ENCODE data around the gene SOAT2. TPM values are rescaled to one million over a fixed set of nuclear protein-coding genes. Genes with fewer than 3 reads are reported as not detected.

Gene SOAT2
- not detected for total RNA-seq

DNA sequence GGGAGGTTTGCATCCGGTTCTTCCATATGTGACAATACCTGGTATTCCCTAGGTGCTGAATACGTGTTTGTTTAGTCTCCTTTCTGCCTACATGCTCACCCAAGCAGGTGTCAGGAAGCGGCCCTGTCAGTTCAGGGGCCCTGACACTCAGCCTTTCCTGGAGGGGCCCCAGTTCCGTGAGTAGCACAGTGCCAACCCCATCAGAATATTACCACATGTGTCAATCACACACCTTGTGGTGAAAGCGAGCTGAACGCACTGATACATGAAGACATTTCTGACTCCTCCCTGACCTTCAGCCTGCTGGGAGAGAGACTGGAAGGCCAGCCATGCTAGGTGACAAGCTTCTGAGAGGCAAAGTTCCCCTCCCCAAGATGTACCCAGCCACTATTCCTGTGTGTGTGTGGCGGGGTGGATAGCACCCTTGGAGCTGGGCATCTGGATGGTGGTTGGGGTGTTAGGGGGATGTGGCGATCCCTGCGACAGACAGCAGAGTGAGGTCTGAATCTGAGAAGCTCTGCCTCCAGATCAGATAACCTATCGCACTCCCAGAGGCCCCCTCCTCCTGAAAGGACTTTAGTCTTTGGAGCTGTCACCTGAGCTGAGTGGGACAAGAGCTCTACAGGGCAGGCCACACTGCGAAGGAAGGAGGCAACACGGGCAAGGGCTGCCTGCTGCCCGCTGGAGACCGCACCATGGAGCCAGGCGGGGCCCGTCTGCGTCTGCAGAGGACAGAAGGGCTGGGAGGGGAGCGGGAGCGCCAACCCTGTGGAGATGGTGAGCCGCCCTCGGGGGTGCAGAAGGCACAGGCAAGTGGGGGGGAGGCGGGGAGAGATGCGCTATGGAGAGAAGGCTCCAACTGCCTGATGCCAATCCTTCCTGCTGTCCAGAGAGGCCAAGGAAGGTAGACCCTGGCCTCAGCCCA lies at the start of gene SOAT2:
TSS of gene SOAT2 (plus strand) at position 604 of the 925 bp plus-strand sequence. CDS start at position 696, 92 bp downstream.
- DNase-seq (ENCODE audit: low spot score) = no peak
- Histone ChIP-seq H3K4me3 (no peak within 1 kb of the TSS), H3K27me3 (no peaks in the 10 kb centered on the region), H3K4me1 (peaks cover 0 to 13% of the 10 kb centered on the region in 2 donors), H3K36me3 (peaks cover 10% of the 10 kb centered on the region), H3K27ac (no peak within 1 kb of the TSS), H3K9me3 (no peaks in the 10 kb centered on the region)
- TF ChIP-seq, protein P1, sequence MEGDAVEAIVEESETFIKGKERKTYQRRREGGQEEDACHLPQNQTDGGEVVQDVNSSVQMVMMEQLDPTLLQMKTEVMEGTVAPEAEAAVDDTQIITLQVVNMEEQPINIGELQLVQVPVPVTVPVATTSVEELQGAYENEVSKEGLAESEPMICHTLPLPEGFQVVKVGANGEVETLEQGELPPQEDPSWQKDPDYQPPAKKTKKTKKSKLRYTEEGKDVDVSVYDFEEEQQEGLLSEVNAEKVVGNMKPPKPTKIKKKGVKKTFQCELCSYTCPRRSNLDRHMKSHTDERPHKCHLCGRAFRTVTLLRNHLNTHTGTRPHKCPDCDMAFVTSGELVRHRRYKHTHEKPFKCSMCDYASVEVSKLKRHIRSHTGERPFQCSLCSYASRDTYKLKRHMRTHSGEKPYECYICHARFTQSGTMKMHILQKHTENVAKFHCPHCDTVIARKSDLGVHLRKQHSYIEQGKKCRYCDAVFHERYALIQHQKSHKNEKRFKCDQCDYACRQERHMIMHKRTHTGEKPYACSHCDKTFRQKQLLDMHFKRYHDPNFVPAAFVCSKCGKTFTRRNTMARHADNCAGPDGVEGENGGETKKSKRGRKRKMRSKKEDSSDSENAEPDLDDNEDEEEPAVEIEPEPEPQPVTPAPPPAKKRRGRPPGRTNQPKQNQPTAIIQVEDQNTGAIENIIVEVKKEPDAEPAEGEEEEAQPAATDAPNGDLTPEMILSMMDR (IDR thresholded peaks at IDR 0.05) = no peak

DNA sequence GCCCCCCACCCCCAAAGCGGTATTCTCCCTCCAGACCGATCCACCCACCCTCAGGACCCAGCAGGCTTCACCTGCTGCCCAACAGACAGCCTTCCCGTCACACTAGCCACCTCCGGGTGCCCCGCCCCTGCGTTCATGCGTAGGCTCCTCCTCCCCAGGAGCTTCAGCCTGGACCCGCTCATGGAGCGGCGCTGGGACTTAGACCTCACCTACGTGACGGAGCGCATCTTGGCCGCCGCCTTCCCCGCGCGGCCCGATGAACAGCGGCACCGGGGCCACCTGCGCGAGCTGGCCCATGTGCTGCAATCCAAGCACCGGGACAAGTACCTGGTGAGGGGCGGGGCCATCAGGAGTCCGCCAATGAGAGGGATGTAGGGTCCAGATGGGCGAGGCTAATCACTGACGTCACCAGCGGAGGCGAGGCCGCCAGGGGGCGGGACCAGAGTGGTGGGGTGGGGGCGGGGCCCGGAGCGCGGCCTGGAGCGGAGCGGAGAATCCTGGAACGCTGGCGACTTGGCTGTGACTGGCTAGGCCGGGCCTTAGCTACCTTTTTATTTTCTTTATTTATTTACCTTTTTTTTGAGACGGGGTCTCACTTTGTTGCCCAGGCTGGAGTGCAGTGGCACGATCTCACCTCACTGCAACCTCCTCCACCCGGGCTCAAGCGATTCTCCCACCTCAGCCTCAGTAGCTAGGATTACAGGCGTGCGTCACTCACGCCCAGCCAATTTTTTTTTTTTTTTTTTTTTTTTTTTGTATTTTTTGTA lies 49.0 kb upstream of the SOAT2 start:
- peak; percentile 97 for DNase-seq (ENCODE audit: low spot score)
- H3K4me1 ChIP-seq = peaks cover 0 to 91% of the 10 kb centered on the region in 2 donors
- peak overlapping the region; percentile 48 to 78 for H3K4me3 ChIP-seq
- peaks cover 48% of the 10 kb centered on the region for H3K36me3 ChIP-seq
- TF ChIP-seq, protein P1 (IDR thresholded peaks at IDR 0.05) = no peak
- peak overlapping the region; percentile 99 to 100 for H3K27ac ChIP-seq
- no peaks in the 10 kb centered on the region for H3K9me3 ChIP-seq
- H3K27me3 ChIP-seq = no peaks in the 10 kb centered on the region

DNA sequence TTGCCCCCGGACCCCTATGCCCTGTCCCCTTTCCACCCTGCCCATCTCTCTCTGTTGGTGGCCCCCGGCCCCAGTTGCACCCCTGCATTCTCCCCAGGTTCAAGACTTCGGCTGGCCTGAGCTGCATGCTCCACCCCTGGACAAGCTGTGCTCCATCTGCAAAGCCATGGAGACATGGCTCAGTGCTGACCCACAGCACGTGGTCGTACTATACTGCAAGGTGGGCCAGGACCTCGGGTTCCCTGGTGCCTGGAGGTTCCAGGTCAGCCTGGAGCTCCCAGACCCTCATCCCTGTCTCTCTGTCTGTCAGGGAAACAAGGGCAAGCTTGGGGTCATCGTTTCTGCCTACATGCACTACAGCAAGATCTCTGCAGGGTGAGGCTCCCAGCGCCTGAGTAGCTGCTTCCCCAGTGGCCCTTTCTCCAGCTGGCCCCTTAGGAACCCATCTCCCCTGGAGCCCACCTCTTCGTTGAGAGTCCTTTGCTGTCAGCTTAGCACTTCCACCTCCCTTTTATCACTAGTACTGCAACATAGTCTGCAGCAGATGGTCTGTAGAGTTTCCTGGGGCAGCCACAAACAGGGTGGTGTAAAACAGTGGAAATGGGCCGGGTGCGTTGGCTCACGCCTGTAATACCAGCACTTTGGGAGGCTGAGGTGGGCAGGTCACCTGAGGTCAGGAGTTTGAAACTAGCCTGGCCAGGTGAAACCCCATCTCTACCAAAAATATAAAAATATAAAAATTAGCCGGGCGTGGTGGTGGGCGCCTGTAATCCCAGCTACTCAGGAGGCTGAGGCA lies 47.6 kb upstream of the SOAT2 start:
- H3K27ac ChIP-seq = peak overlapping the region; percentile 99 to 100
- peak; percentile 58 for DNase-seq (ENCODE audit: low spot score)
- H3K4me3 ChIP-seq = no peak overlapping the region
- no peaks in the 10 kb centered on the region for H3K27me3 ChIP-seq
- TF ChIP-seq, protein P1 (IDR thresholded peaks at IDR 0.05) = no peak
- peaks cover 0 to 91% of the 10 kb centered on the region in 2 donors for H3K4me1 ChIP-seq
- peaks cover 62% of the 10 kb centered on the region for H3K36me3 ChIP-seq
- no peaks in the 10 kb centered on the region for H3K9me3 ChIP-seq

GRCh38 chr12:53056296-53056695 lies 47.0 kb upstream of the SOAT2 start:
- TF ChIP-seq, protein P1 (IDR thresholded peaks at IDR 0.05) = no peak
- Histone ChIP-seq H3K4me3 (no peak overlapping the region), H3K27me3 (no peaks in the 10 kb centered on the region), H3K27ac (no peak overlapping the region), H3K9me3 (no peaks in the 10 kb centered on the region), H3K36me3 (peaks cover 68% of the 10 kb centered on the region), H3K4me1 (peaks cover 0 to 91% of the 10 kb centered on the region in 2 donors)
- no peak for DNase-seq (ENCODE audit: low spot score)

GRCh38 chr12:53056901-53057300 lies 46.4 kb upstream of the SOAT2 start:
- Histone ChIP-seq H3K36me3 (peaks cover 74% of the 10 kb centered on the region), H3K27ac (peak overlapping the region in 1 of 2 donors; percentile 24), H3K9me3 (no peaks in the 10 kb centered on the region), H3K27me3 (no peaks in the 10 kb centered on the region), H3K4me3 (no peak overlapping the region), H3K4me1 (peaks cover 0 to 91% of the 10 kb centered on the region in 2 donors)
- TF ChIP-seq, protein P1 (IDR thresholded peaks at IDR 0.05) = no peak
- DNase-seq (ENCODE audit: low spot score) = no peak

All from right atrium auricular region (tissue), 2 donors.